DOHH2 (cell line): ENCODE measurements around the gene SCGB1D4.

ENCODE experiments used
- H3F3A ChIP-seq: fragments of 200-600 bp; sonication (generic), shearing (Covaris generic); 2 replicates; pipeline ENCODE4 v1.6.0; 2016; ENCODE audit warnings: antibody characterized with exemption, mild to moderate bottlenecking; ENCODE audit not compliant: control insufficient read depth, insufficient read depth
- H3K27ac ChIP-seq: fragments of 200-600 bp; sonication (generic); 2 replicates; pipeline ENCODE4 v1.5.1; 2014; ENCODE audit warnings: low read depth, mild to moderate bottlenecking, low read length, moderate library complexity
- H3K27me3 ChIP-seq: fragments of 200-600 bp; sonication (generic); 2 replicates; pipeline ENCODE4 v1.6.1; 2014; ENCODE audit warnings: mild to moderate bottlenecking, low read length, mixed read lengths; ENCODE audit not compliant: control insufficient read depth
- H3K36me3 ChIP-seq: fragments of 200-600 bp; sonication (generic); 2 replicates; pipeline ENCODE4 v1.6.1; 2014; ENCODE audit warnings: mild to moderate bottlenecking, low read length, moderate library complexity, mixed read lengths; ENCODE audit not compliant: control insufficient read depth
- H3K4me1 ChIP-seq: fragments of 200-600 bp; sonication (generic); 2 replicates; pipeline ENCODE4 v1.6.1; 2014; ENCODE audit warnings: mild to moderate bottlenecking, low read length, mixed read lengths; ENCODE audit not compliant: control insufficient read depth
- H3K4me2 ChIP-seq: fragments of 200-600 bp; sonication (generic); 2 replicates; pipeline ENCODE4 v1.6.0; 2014; ENCODE audit warnings: mild to moderate bottlenecking, low read length, moderate library complexity
- H3K4me3 ChIP-seq: fragments of 200-600 bp; sonication (generic); 2 replicates; pipeline ENCODE4 v1.5.1; 2014; ENCODE audit warnings: mild to moderate bottlenecking, low read length, mixed read lengths
- H3K79me2 ChIP-seq: fragments of 200-600 bp; sonication (generic); 2 replicates; pipeline ENCODE4 v1.6.1; 2014; ENCODE audit warnings: mild to moderate bottlenecking, low read length, mixed read lengths; ENCODE audit not compliant: control insufficient read depth
- H3K9me2 ChIP-seq: fragments of 200-600 bp; sonication (generic); replicated peaks from 2 replicates; pipeline ENCODE4 v1.6.1; 2014; ENCODE audit warnings: mild to moderate bottlenecking, low read length, mixed read lengths; ENCODE audit not compliant: control insufficient read depth
- H3K9me3 ChIP-seq: fragments of 200-600 bp; sonication (generic); 2 replicates; pipeline ENCODE4 v1.6.1; 2014; ENCODE audit warnings: antibody characterized with exemption, low read length, mixed read lengths; ENCODE audit not compliant: control insufficient read depth, insufficient read depth
- H4K20me1 ChIP-seq: fragments of 200-600 bp; sonication (generic); 2 replicates; pipeline ENCODE4 v1.6.0; 2014; ENCODE audit warnings: low read depth, mild to moderate bottlenecking, antibody characterized with exemption, low read length, moderate library complexity; ENCODE audit not compliant: control insufficient read depth, insufficient read depth
- EZH2phosphoT487 ChIP-seq: fragments of 200-600 bp; sonication (generic); IDR thresholded peaks from 2 replicates; pipeline ENCODE4 v1.6.1; 2017; ENCODE audit warnings: borderline replicate concordance, mild to moderate bottlenecking, antibody characterized with exemption, low read length, moderate library complexity, mixed read lengths
- TF ChIP-seq, protein P1 (sequence below): fragments of 200-600 bp; sonication (generic); IDR thresholded peaks from one replicate; pipeline ENCODE4 v1.5.1; 2014; ENCODE audit warnings: antibody characterized with exemption, mild to moderate bottlenecking, low read depth, low read length; ENCODE audit not compliant: poor library complexity, severe bottlenecking

SCGB1D4 gene

DNA sequence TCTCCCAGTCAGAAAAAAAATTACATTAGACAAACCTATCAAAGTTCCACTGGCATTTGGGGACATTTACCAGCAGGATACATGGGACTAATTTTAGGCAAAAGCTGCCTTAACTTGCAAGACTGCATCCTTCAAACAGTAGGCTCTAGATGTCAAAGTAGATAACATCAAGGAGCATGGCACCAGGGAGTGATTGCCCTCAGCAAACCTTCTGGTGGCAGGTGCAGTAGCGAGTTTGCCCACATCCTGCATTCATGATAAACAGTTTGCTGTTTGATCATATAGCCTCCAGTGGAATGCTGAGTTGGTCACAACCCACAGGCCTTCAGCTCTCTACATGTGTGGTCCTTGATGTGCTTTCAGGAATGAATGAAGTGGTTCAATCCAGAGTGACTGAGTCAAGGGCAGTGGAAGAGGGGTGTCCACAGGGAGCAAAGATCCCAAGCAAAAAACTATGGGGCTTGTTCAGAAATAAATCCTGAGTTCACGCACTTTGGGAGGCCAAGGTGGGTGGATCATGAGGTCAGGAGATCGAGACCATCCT, 44.8 kb downstream of the SCGB1D4 start:
- H3K36me3 ChIP-seq: no peaks in the 10 kb centered on the region
- TF ChIP-seq EZH2phosphoT487: no peak
- TF ChIP-seq, protein P1, sequence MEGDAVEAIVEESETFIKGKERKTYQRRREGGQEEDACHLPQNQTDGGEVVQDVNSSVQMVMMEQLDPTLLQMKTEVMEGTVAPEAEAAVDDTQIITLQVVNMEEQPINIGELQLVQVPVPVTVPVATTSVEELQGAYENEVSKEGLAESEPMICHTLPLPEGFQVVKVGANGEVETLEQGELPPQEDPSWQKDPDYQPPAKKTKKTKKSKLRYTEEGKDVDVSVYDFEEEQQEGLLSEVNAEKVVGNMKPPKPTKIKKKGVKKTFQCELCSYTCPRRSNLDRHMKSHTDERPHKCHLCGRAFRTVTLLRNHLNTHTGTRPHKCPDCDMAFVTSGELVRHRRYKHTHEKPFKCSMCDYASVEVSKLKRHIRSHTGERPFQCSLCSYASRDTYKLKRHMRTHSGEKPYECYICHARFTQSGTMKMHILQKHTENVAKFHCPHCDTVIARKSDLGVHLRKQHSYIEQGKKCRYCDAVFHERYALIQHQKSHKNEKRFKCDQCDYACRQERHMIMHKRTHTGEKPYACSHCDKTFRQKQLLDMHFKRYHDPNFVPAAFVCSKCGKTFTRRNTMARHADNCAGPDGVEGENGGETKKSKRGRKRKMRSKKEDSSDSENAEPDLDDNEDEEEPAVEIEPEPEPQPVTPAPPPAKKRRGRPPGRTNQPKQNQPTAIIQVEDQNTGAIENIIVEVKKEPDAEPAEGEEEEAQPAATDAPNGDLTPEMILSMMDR: no peak
- no peaks in the 10 kb centered on the region for H3K79me2 ChIP-seq
- H3F3A ChIP-seq: no peaks in the 10 kb centered on the region
- H3K4me3 ChIP-seq: no peak overlapping the region
- H3K27ac ChIP-seq: no peak overlapping the region
- no peak overlapping the region for H3K4me2 ChIP-seq
- H4K20me1 ChIP-seq: no peaks in the 10 kb centered on the region
- H3K4me1 ChIP-seq: no peaks in the 10 kb centered on the region
- H3K9me2 ChIP-seq: no peaks in the 10 kb centered on the region
- H3K27me3 ChIP-seq: no peaks in the 10 kb centered on the region
- peaks cover 12% of the 10 kb centered on the region for H3K9me3 ChIP-seq

DNA sequence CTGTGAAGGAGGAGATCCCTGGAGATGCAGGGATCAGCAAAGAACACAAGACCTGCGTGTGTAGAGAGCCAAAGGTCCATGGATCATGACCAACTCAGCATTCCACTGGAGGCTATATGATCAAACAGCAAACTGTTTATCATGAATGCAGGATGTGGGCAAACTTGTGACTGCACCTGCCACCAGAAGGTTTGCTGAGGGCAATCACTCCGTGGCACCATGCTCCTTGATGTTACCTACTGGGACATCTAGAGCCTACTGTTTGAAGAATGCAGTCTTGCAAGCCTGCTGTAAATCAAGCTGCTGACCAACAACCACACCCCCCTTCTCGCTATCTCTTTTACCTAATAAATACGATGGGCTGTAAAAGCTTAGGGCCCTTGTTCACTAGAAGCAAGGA, 47.2 kb downstream of the SCGB1D4 start:
- Histone ChIP-seq H3F3A (no peaks in the 10 kb centered on the region), H3K4me2 (no peak overlapping the region)

More for the DNA sequence above, 47.2 kb downstream of the SCGB1D4 start:
- Histone ChIP-seq H3K9me2 (no peaks in the 10 kb centered on the region), H3K27me3 (no peaks in the 10 kb centered on the region), H3K9me3 (peaks cover 12% of the 10 kb centered on the region), H3K27ac (no peak overlapping the region), H3K36me3 (no peaks in the 10 kb centered on the region), H3K4me3 (no peak overlapping the region), H3K4me1 (no peaks in the 10 kb centered on the region), H4K20me1 (no peaks in the 10 kb centered on the region), H3K79me2 (no peaks in the 10 kb centered on the region)
- TF ChIP-seq, protein P1: no peak
- no peak for TF ChIP-seq EZH2phosphoT487
